Thyroid gland (tissue), 4 donors: ENCODE measurements around the gene CCDC85A.

Source experiments
- CTCF ChIP-seq, 6 experiments: fragments of 200-600 bp in 3 of 6; fragments of 450-650 bp in 3 of 6; sonication (generic) in 3 of 6; IDR thresholded peaks; one replicate each; pipeline ENCODE4 v1.5.1; 2016 to 2019; ENCODE audit warnings: antibody characterized with exemption in 6 of 6, mild to moderate bottlenecking in 2 of 6, inconsistent platforms in 1 of 6, moderate library complexity in 1 of 6
- POLR2A ChIP-seq, 2 donors: fragments of 450-650 bp; IDR thresholded peaks; one replicate each; pipeline ENCODE4 v1.6.1; 2017; ENCODE audit warnings: antibody characterized with exemption in 2 of 2, mild to moderate bottlenecking in 2 of 2, moderate library complexity in 1 of 2

- TF ChIP-seq POLR2A (IDR thresholded peaks at IDR 0.05) (no peak), CTCF (IDR thresholded peaks at IDR 0.05) (no peak)
Measured at GRCh38 chr2:56197816-56198215, 14.0 kb downstream of the CCDC85A start.
